Measurements from ENCODE around the gene CATSPER3.

DNA sequence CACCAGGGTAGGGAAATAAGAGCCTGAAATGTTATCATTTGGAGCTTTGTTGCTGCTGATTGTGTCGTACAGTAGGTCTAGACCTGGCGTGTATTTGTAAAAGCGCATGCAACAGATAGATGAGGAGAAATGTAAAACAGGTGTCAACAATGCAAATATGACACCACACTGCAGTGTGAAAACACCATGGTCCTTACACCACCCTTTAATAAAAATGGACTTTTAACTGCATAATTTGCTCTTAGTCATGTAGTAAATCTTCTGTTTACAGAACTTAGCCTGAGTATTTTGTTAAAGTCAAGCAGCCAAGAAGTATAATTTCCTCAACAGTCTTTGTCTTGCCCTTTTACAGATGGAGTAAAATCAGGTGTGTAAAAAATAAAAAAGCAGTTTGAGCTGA lies 48.8 kb upstream of the CATSPER3 start:
- TF ChIP-seq, protein P1, sequence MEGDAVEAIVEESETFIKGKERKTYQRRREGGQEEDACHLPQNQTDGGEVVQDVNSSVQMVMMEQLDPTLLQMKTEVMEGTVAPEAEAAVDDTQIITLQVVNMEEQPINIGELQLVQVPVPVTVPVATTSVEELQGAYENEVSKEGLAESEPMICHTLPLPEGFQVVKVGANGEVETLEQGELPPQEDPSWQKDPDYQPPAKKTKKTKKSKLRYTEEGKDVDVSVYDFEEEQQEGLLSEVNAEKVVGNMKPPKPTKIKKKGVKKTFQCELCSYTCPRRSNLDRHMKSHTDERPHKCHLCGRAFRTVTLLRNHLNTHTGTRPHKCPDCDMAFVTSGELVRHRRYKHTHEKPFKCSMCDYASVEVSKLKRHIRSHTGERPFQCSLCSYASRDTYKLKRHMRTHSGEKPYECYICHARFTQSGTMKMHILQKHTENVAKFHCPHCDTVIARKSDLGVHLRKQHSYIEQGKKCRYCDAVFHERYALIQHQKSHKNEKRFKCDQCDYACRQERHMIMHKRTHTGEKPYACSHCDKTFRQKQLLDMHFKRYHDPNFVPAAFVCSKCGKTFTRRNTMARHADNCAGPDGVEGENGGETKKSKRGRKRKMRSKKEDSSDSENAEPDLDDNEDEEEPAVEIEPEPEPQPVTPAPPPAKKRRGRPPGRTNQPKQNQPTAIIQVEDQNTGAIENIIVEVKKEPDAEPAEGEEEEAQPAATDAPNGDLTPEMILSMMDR (IDR thresholded peaks at IDR 0.05; ENCODE audit: insufficient read depth, low read depth, low read length): no peak
- TF ChIP-seq EZH2 (IDR thresholded peaks at IDR 0.05; ENCODE audit: insufficient read depth, low read length): no peak

All from astrocyte (in vitro differentiated cells and primary cell).